ENCODE data around the gene ATPAF1.

The ATPAF1 gene

GRCh38 chr1:46607345-46608130 lies 60.6 kb downstream of the ATPAF1 start:
- no peak for DNase-seq
- TF ChIP-seq GATA1 (IDR thresholded peaks at IDR 0.05; ENCODE audit: low read depth, low read length), result no peak
- no peak for TF ChIP-seq POLR2A (IDR thresholded peaks at IDR 0.05; ENCODE audit: low read length)

- TF ChIP-seq POLR2A (IDR thresholded peaks at IDR 0.05; ENCODE audit: low read length), result no peak
- TF ChIP-seq GATA1 (IDR thresholded peaks at IDR 0.05; ENCODE audit: low read depth, low read length), result no peak
- no peak for DNase-seq
Measured at GRCh38 chr1:46606255-46606965, 61.8 kb downstream of the ATPAF1 start.

- peak in 1 of 2 experiments; percentile 27 for DNase-seq
- no peak for TF ChIP-seq GATA1 (IDR thresholded peaks at IDR 0.05; ENCODE audit: low read depth, low read length)
- no peak for TF ChIP-seq POLR2A (IDR thresholded peaks at IDR 0.05; ENCODE audit: low read length)
Measured at GRCh38 chr1:46605232-46605631, 62.9 kb downstream of the ATPAF1 start.

GRCh38 chr1:46603858-46604549 lies 64.2 kb downstream of the ATPAF1 start, which contains the start of gene MKNK1:
MKNK1 (minus strand) TSS chr1:46604268; CDS start chr1:46583327, 20,941 bp downstream.
- peak; percentile 96 to 98 for DNase-seq
- TF ChIP-seq POLR2A (IDR thresholded peaks at IDR 0.05; ENCODE audit: low read length), result peak; percentile 89
- TF ChIP-seq GATA1 (IDR thresholded peaks at IDR 0.05; ENCODE audit: low read depth, low read length), result no peak

- DNase-seq, result peak in 1 of 2 experiments; percentile 50
- TF ChIP-seq POLR2A (IDR thresholded peaks at IDR 0.05; ENCODE audit: low read length) (no peak), GATA1 (IDR thresholded peaks at IDR 0.05; ENCODE audit: low read depth, low read length) (no peak)
Measured at GRCh38 chr1:46603481-46603857, 64.7 kb downstream of the ATPAF1 start.

- no peak for DNase-seq
- TF ChIP-seq POLR2A (IDR thresholded peaks at IDR 0.05; ENCODE audit: low read length) (no peak), GATA1 (IDR thresholded peaks at IDR 0.05; ENCODE audit: low read depth, low read length) (no peak)
Measured at GRCh38 chr1:46601257-46602007, 66.7 kb downstream of the ATPAF1 start.

GRCh38 chr1:46599059-46599970 lies 68.8 kb downstream of the ATPAF1 start:
- TF ChIP-seq POLR2A (IDR thresholded peaks at IDR 0.05; ENCODE audit: low read length) (no peak), GATA1 (IDR thresholded peaks at IDR 0.05; ENCODE audit: low read depth, low read length) (no peak)
- no peak for DNase-seq

GRCh38 chr1:46596846-46597245 lies 71.3 kb downstream of the ATPAF1 start:
- no peak for DNase-seq
- TF ChIP-seq GATA1 (IDR thresholded peaks at IDR 0.05; ENCODE audit: low read depth, low read length) (no peak), POLR2A (IDR thresholded peaks at IDR 0.05; ENCODE audit: low read length) (no peak)

- no peak for DNase-seq
- TF ChIP-seq GATA1 (IDR thresholded peaks at IDR 0.05; ENCODE audit: low read depth, low read length) (no peak), POLR2A (IDR thresholded peaks at IDR 0.05; ENCODE audit: low read length) (no peak)
Measured at GRCh38 chr1:46596036-46596435, 72.1 kb downstream of the ATPAF1 start.

GRCh38 chr1:46595127-46595526 lies 73.0 kb downstream of the ATPAF1 start:
- no peak for TF ChIP-seq POLR2A (IDR thresholded peaks at IDR 0.05; ENCODE audit: low read length)
- peak in 1 of 2 experiments; percentile 62 for DNase-seq

GRCh38 chr1:46594063-46594462 lies 74.1 kb downstream of the ATPAF1 start:
- TF ChIP-seq GATA1 (IDR thresholded peaks at IDR 0.05; ENCODE audit: low read depth, low read length) (no peak), POLR2A (IDR thresholded peaks at IDR 0.05; ENCODE audit: low read length) (no peak)

GRCh38 chr1:46592823-46593222 lies 75.3 kb downstream of the ATPAF1 start:
- DNase-seq, result no peak
- TF ChIP-seq POLR2A (IDR thresholded peaks at IDR 0.05; ENCODE audit: low read length) (no peak), GATA1 (IDR thresholded peaks at IDR 0.05; ENCODE audit: low read depth, low read length) (no peak)

More at GRCh38 chr1:46594063-46594462, 74.1 kb downstream of the ATPAF1 start:
- DNase-seq, result no peak
